ENCODE data around the gene MAP4. TPM values are rescaled to one million over a fixed set of nuclear protein-coding genes. Genes with fewer than 3 reads are reported as not detected.

Gene MAP4
- total and polyA plus RNA-seq, 2 of the 13 experiments (the other 11 are each of a cell fraction or from before 2014, with no cell fraction given): 33.1 to 38.7 TPM

DNA sequence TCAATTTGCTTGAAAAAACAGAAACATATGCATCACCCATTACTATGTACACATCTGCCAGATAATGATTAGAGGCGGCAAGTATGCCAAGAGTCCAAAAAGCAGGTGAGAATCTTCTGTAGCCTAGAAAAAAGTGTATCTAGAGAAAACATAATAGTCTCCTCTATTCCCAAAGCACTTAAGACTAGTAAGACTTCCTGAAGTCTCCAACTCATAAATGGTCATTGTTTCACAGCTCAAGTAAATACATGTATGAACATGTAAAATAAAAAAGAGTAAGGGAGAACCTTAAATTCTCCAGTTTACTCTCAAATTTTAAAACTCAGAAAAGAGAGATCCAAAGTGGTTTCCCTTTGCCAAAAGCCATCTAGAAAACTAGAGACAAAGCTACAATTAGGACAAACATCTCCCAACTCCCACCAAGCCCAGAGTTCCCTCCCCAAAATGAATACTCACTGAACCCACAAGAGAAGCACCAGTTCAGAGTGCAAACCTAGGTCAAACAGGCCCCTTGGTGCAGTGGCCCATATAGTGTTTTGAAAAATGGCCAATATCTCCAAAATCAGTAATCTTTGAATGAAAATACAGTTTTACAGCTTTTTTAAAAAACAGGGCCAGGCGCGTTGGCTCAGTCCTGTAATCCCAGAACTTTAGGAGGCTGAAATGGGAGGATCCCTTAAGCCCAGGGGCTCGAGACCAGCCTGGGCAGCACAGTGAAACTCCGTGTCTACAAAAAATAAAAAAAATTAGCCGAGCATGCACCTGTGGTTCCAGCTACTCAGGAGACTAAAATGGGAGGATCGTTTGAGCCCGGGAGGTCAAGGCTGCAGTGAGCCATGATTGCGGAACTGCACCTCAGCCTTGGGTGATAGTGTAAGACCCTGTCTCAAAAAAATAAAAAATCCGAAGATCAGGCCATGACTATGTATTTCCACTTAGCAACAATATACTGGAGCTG lies 11.0 kb upstream of the MAP4 start (continued):
- TF ChIP-seq, protein P1, sequence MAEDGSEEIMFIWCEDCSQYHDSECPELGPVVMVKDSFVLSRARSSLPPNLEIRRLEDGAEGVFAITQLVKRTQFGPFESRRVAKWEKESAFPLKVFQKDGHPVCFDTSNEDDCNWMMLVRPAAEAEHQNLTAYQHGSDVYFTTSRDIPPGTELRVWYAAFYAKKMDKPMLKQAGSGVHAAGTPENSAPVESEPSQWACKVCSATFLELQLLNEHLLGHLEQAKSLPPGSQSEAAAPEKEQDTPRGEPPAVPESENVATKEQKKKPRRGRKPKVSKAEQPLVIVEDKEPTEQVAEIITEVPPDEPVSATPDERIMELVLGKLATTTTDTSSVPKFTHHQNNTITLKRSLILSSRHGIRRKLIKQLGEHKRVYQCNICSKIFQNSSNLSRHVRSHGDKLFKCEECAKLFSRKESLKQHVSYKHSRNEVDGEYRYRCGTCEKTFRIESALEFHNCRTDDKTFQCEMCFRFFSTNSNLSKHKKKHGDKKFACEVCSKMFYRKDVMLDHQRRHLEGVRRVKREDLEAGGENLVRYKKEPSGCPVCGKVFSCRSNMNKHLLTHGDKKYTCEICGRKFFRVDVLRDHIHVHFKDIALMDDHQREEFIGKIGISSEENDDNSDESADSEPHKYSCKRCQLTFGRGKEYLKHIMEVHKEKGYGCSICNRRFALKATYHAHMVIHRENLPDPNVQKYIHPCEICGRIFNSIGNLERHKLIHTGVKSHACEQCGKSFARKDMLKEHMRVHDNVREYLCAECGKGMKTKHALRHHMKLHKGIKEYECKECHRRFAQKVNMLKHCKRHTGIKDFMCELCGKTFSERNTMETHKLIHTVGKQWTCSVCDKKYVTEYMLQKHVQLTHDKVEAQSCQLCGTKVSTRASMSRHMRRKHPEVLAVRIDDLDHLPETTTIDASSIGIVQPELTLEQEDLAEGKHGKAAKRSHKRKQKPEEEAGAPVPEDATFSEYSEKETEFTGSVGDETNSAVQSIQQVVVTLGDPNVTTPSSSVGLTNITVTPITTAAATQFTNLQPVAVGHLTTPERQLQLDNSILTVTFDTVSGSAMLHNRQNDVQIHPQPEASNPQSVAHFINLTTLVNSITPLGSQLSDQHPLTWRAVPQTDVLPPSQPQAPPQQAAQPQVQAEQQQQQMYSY (CRISPR knock-in tag; IDR thresholded peaks at IDR 0.05): no peak
- TF ChIP-seq, protein P2, sequence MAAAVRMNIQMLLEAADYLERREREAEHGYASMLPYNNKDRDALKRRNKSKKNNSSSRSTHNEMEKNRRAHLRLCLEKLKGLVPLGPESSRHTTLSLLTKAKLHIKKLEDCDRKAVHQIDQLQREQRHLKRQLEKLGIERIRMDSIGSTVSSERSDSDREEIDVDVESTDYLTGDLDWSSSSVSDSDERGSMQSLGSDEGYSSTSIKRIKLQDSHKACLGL (CRISPR knock-in tag; IDR thresholded peaks at IDR 0.05): no peak
- TF ChIP-seq SALL1 (CRISPR knock-in tag; IDR thresholded peaks at IDR 0.05) (0 out of 2 replicates have a peak, but pooled peaks have one; percentile 20), NFE2L2 (IDR thresholded peaks at IDR 0.05; ENCODE audit: low read length) (no peak)
- TF ChIP-seq, protein P3, sequence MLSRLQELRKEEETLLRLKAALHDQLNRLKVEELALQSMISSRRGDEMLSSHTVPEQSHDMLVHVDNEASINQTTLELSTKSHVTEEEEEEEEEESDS (CRISPR knock-in tag; IDR thresholded peaks at IDR 0.05; ENCODE audit: borderline replicate concordance): no peak
- TF ChIP-seq, protein P4, sequence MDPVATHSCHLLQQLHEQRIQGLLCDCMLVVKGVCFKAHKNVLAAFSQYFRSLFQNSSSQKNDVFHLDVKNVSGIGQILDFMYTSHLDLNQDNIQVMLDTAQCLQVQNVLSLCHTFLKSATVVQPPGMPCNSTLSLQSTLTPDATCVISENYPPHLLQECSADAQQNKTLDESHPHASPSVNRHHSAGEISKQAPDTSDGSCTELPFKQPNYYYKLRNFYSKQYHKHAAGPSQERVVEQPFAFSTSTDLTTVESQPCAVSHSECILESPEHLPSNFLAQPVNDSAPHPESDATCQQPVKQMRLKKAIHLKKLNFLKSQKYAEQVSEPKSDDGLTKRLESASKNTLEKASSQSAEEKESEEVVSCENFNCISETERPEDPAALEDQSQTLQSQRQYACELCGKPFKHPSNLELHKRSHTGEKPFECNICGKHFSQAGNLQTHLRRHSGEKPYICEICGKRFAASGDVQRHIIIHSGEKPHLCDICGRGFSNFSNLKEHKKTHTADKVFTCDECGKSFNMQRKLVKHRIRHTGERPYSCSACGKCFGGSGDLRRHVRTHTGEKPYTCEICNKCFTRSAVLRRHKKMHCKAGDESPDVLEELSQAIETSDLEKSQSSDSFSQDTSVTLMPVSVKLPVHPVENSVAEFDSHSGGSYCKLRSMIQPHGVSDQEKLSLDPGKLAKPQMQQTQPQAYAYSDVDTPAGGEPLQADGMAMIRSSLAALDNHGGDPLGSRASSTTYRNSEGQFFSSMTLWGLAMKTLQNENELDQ (CRISPR knock-in tag; IDR thresholded peaks at IDR 0.05; ENCODE audit: borderline replicate concordance): no peak
